HCT116 (cell line): ENCODE measurements around the gene HSD17B13. TPM values are rescaled to one million over a fixed set of nuclear protein-coding genes. Genes with fewer than 3 reads are reported as not detected.

Source experiments
- ATAC-seq: fragments of 200-7000 bp; cut with Tn5 transposase; 2 replicates; pipeline ENCODE4 v1.9.1; 2020; ENCODE audit warnings: mild to moderate bottlenecking, moderate library complexity
- BruUV-seq: library from RNA; stranded (reverse); fragments of 400-500 nt; replicated peaks from 2 replicates; lab custom pipeline; 2021; lab: Mats Ljungman, UMichigan
- CTCF ChIA-PET: fragments of 300-600 bp; sonication (Branson Sonifier 250); formaldehyde crosslinking; loops from one replicate; lab custom pipeline; 2021; ENCODE audit warnings: antibody characterized with exemption; lab: Charles Lee
- POLR2A ChIA-PET: fragments of 300-600, 350-600 bp; sonication (Branson Sonifier 250); formaldehyde crosslinking; loops from one replicate; lab custom pipeline; 2021; ENCODE audit warnings: antibody characterized with exemption; lab: Charles Lee
- RAD21 ChIA-PET, 2 experiments: fragments of 300-600 bp; sonication (Branson Sonifier 250); formaldehyde crosslinking; loops; one replicate each; lab custom pipeline; 2023; ENCODE audit warnings: low total read pairs in 2 of 2; ENCODE audit not compliant: uncharacterized antibody in 2 of 2, unreplicated experiment in 2 of 2, low non-redundant PET in 1 of 2; lab: Charles Lee
- DNase-seq: peaks from one replicate; pipeline ENCODE4 v3.0.0-alpha.2; 2010; ENCODE audit warnings: low read depth, low spot score
- H2AFZ ChIP-seq: fragments of 200-600 bp; shearing (Covaris generic), sonication (generic); 2 replicates; pipeline ENCODE4 v1.6.1; 2017; ENCODE audit warnings: low read depth, mixed run types, mixed read lengths, antibody characterized with exemption, low read length; ENCODE audit not compliant: poor library complexity, severe bottlenecking
- H3K27ac ChIP-seq: 2 replicates; pipeline ENCODE4 v1.5.1; 2012; ENCODE audit warnings: low read depth, low read length
- H3K27me3 ChIP-seq: fragments of 200-600 bp; sonication (generic); 2 replicates; pipeline ENCODE4 v1.6.1; 2016; ENCODE audit warnings: mixed run types, low read length, mixed read lengths; ENCODE audit not compliant: insufficient read depth
- H3K36me3 ChIP-seq, 2 experiments: fragments of 200-500 bp in 1 of 2; fragments of 200-600 bp in 1 of 2; sonication (Bioruptor generic) in 1 of 2; sonication (generic) in 1 of 2; 2 replicates each; pipeline versions ENCODE4 v1.5.1 to v1.6.1; 2014 to 2016; ENCODE audit warnings: low read length in 2 of 2, inconsistent platforms in 1 of 2, mixed read lengths in 1 of 2, mixed run types in 1 of 2; ENCODE audit not compliant: insufficient read depth in 2 of 2, control insufficient read depth in 1 of 2
- H3K4me1 ChIP-seq, 2 experiments: fragments of 200-600 bp in 1 of 2; sonication (generic) in 1 of 2; 2 replicates each; pipeline versions ENCODE4 v1.5.1 to v1.6.1; 2012 to 2017; ENCODE audit warnings: low read length in 2 of 2, inconsistent platforms in 1 of 2, mild to moderate bottlenecking in 1 of 2, mixed read lengths in 1 of 2, mixed run types in 1 of 2, moderate library complexity in 1 of 2; ENCODE audit not compliant: insufficient read depth in 2 of 2, control insufficient read depth in 1 of 2
- H3K4me2 ChIP-seq: fragments of 200-600 bp; sonication (generic); 2 replicates; pipeline ENCODE4 v1.6.1; 2017; ENCODE audit warnings: mixed run types, low read length, mixed read lengths
- H3K4me3 ChIP-seq, 2 experiments: fragments of 200-600 bp in 1 of 2; sonication (generic) in 1 of 2; replicated peaks in 1 of 2; 2 replicates each; pipeline ENCODE4 v1.5.1; 2011 to 2016; ENCODE audit warnings: low read length in 2 of 2, control low read depth in 1 of 2, low read depth in 1 of 2, mild to moderate bottlenecking in 1 of 2, mixed read lengths in 1 of 2, mixed run types in 1 of 2
- H3K79me2 ChIP-seq: fragments of 200-600 bp; sonication (generic); 2 replicates; pipeline ENCODE4 v1.6.1; 2017; ENCODE audit warnings: mild to moderate bottlenecking, mixed run types, low read length, moderate library complexity, mixed read lengths; ENCODE audit not compliant: insufficient read depth
- H3K9ac ChIP-seq: fragments of 200-600 bp; sonication (generic); 2 replicates; pipeline ENCODE4 v1.6.1; 2016; ENCODE audit warnings: low read length, mixed read lengths
- H3K9me2 ChIP-seq: fragments of 200-600 bp; sonication (generic), shearing (Covaris generic); 2 replicates; pipeline ENCODE4 v1.6.1; 2017; ENCODE audit warnings: mixed run types, mild to moderate bottlenecking, moderate library complexity; ENCODE audit not compliant: insufficient read depth
- H3K9me3 ChIP-seq, 2 experiments: fragments of 200-500 bp in 1 of 2; fragments of 200-600 bp in 1 of 2; sonication (Bioruptor generic) in 1 of 2; sonication (generic) in 1 of 2; 2 replicates each; pipeline ENCODE4 v1.6.1; 2014 to 2017; ENCODE audit warnings: low read length in 2 of 2, mixed read lengths in 2 of 2, inconsistent platforms in 1 of 2, low read depth in 1 of 2, mild to moderate bottlenecking in 1 of 2, mixed run types in 1 of 2, moderate library complexity in 1 of 2; ENCODE audit not compliant: control insufficient read depth in 1 of 2, insufficient read depth in 1 of 2
- H4K20me1 ChIP-seq: fragments of 200-600 bp; sonication (generic), shearing (Covaris generic); 2 replicates; pipeline ENCODE4 v1.6.1; 2017; ENCODE audit warnings: mixed run types, mild to moderate bottlenecking, moderate library complexity; ENCODE audit not compliant: insufficient read depth
- CEBPB ChIP-seq: IDR thresholded peaks from 2 replicates; pipeline ENCODE4 v1.6.1; 2012; ENCODE audit warnings: low read depth
- EGR1 ChIP-seq: IDR thresholded peaks from 2 replicates; pipeline ENCODE4 v1.6.1; 2012; ENCODE audit warnings: low read depth
- EZH2 ChIP-seq: fragments of 200-600 bp; sonication (generic); IDR thresholded peaks from 2 replicates; pipeline ENCODE4 v1.6.1; 2017; ENCODE audit warnings: antibody characterized with exemption, mixed run types
- FOSL1 ChIP-seq: IDR thresholded peaks from 2 replicates; pipeline ENCODE4 v1.6.1; 2012; ENCODE audit warnings: low read depth
- POLR2A ChIP-seq: IDR thresholded peaks from 2 replicates; pipeline ENCODE4 v1.7.0; 2011; ENCODE audit warnings: borderline replicate concordance; ENCODE audit not compliant: insufficient read depth, insufficient read length; ENCODE audit errors: extremely low read depth
- POLR2AphosphoS5 ChIP-seq: IDR thresholded peaks from 2 replicates; pipeline ENCODE4 v1.6.1; 2011; ENCODE audit warnings: mild to moderate bottlenecking, low read depth, low read length, moderate library complexity
- RAD21 ChIP-seq: IDR thresholded peaks from 2 replicates; pipeline ENCODE4 v1.6.1; 2012; ENCODE audit warnings: low read depth, mild to moderate bottlenecking
- SIN3A ChIP-seq: IDR thresholded peaks from 2 replicates; pipeline ENCODE4 v1.6.1; 2012; ENCODE audit warnings: low read depth
- SRF ChIP-seq: IDR thresholded peaks from 2 replicates; pipeline ENCODE4 v1.6.1; 2012; ENCODE audit warnings: low read depth
- ZNF274 ChIP-seq: fragments of 200-500 bp; sonication (Bioruptor generic); IDR thresholded peaks from 2 replicates; pipeline ENCODE4 v1.6.1; 2014; ENCODE audit warnings: mild to moderate bottlenecking, low read depth, low read length, inconsistent platforms
- intact Hi-C: fragments of 100-400 bp; cut with micrococcal nuclease; formaldehyde crosslinking; loops from 2 replicates; pipeline ENCODE4 v1.10.0; 2022
- total RNA-seq: library from RNA; stranded (reverse); gene quantifications from one replicate; pipeline ENCODE4 v1.2.1, GENCODE V29; 2021; ENCODE audit not compliant: unreplicated experiment
- TF ChIP-seq, protein P1 (sequence below): IDR thresholded peaks from 2 replicates; pipeline ENCODE4 v1.6.1; 2012; ENCODE audit warnings: low read depth
- TF ChIP-seq, protein P2 (sequence below), 3 experiments: fragments of 200-600 bp in 1 of 3; sonication (generic) in 1 of 3; IDR thresholded peaks in 2 of 3; conservative IDR thresholded peaks in 1 of 3; 2 replicates each; pipeline ENCODE4 v1.5.1; 2012 to 2017; ENCODE audit warnings: low read depth in 2 of 3, low read length in 2 of 3, antibody characterized with exemption in 1 of 3, borderline replicate concordance in 1 of 3, control low read depth in 1 of 3, mild to moderate bottlenecking in 1 of 3, mixed read lengths in 1 of 3, mixed run types in 1 of 3, moderate library complexity in 1 of 3; ENCODE audit not compliant: insufficient read depth in 1 of 3
- TF ChIP-seq, protein P3 (sequence below): IDR thresholded peaks from 2 replicates; pipeline ENCODE4 v1.6.1; 2012

The HSD17B13 gene
- total RNA-seq, 1 experiment from 2014 or later = 0.81 TPM

DNA sequence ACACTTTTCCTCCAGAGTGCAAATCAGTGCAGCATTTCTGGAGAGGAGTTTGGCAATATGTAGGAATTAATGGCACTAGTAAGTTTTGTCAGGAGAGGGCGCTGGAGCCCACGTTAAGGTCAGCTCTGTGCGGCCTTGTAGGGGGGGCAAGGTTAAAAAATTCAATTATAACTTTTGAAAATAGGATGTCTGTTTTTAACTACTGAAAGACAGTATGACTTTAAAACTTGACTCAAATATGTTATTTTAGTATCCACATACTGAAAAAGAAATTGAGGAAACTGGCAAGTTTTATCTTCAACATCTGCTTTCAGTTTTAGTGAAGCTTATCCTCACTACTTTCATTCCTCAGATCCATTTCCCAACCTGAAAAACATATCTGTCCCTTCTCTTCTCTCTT, 30.9 kb upstream of the HSD17B13 start:
- Histone ChIP-seq H3K27ac (no peak overlapping the region), H3K9ac (no peak overlapping the region), H3K36me3 (peaks cover 7 to 18% of the 10 kb centered on the region in 2 experiments; a peak in 3 of 4 replicates), H4K20me1 (no peaks in the 10 kb centered on the region), H3K9me3 (no peaks in the 10 kb centered on the region), H3K79me2 (0 out of 2 replicates have a peak, but pooled peaks cover 4% of the 10 kb centered on the region), H3K9me2 (no peaks in the 10 kb centered on the region), H3K4me2 (no peak overlapping the region), H3K4me3 (no peak overlapping the region), H3K27me3 (no peaks in the 10 kb centered on the region), H3K4me1 (no peaks in the 10 kb centered on the region), H2AFZ (no peak overlapping the region)
- no peak for TF ChIP-seq ZNF274
- TF ChIP-seq, protein P1, sequence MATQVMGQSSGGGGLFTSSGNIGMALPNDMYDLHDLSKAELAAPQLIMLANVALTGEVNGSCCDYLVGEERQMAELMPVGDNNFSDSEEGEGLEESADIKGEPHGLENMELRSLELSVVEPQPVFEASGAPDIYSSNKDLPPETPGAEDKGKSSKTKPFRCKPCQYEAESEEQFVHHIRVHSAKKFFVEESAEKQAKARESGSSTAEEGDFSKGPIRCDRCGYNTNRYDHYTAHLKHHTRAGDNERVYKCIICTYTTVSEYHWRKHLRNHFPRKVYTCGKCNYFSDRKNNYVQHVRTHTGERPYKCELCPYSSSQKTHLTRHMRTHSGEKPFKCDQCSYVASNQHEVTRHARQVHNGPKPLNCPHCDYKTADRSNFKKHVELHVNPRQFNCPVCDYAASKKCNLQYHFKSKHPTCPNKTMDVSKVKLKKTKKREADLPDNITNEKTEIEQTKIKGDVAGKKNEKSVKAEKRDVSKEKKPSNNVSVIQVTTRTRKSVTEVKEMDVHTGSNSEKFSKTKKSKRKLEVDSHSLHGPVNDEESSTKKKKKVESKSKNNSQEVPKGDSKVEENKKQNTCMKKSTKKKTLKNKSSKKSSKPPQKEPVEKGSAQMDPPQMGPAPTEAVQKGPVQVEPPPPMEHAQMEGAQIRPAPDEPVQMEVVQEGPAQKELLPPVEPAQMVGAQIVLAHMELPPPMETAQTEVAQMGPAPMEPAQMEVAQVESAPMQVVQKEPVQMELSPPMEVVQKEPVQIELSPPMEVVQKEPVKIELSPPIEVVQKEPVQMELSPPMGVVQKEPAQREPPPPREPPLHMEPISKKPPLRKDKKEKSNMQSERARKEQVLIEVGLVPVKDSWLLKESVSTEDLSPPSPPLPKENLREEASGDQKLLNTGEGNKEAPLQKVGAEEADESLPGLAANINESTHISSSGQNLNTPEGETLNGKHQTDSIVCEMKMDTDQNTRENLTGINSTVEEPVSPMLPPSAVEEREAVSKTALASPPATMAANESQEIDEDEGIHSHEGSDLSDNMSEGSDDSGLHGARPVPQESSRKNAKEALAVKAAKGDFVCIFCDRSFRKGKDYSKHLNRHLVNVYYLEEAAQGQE = no peak
- TF ChIP-seq, protein P2, sequence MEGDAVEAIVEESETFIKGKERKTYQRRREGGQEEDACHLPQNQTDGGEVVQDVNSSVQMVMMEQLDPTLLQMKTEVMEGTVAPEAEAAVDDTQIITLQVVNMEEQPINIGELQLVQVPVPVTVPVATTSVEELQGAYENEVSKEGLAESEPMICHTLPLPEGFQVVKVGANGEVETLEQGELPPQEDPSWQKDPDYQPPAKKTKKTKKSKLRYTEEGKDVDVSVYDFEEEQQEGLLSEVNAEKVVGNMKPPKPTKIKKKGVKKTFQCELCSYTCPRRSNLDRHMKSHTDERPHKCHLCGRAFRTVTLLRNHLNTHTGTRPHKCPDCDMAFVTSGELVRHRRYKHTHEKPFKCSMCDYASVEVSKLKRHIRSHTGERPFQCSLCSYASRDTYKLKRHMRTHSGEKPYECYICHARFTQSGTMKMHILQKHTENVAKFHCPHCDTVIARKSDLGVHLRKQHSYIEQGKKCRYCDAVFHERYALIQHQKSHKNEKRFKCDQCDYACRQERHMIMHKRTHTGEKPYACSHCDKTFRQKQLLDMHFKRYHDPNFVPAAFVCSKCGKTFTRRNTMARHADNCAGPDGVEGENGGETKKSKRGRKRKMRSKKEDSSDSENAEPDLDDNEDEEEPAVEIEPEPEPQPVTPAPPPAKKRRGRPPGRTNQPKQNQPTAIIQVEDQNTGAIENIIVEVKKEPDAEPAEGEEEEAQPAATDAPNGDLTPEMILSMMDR (IDR thresholded peaks at IDR 0.05 in 2 of 3, conservative IDR thresholded peaks at IDR 0.05 in 1 of 3; ENCODE audit: borderline replicate concordance in 1 of 3, insufficient read depth in 1 of 3, low read depth in 2 of 3, low read length in 2 of 3) = peak; percentile 50 to 72 (median 56); a peak in 5 of 6 replicates
- no peak for TF ChIP-seq EZH2
- TF ChIP-seq SRF = no peak
- TF ChIP-seq CEBPB = no peak
- TF ChIP-seq FOSL1 = no peak
- no peak for TF ChIP-seq POLR2A
- no peak for TF ChIP-seq SIN3A
- TF ChIP-seq POLR2AphosphoS5 = no peak
- TF ChIP-seq RAD21 = peak; percentile 66
- no peak for TF ChIP-seq EGR1
- TF ChIP-seq, protein P3, sequence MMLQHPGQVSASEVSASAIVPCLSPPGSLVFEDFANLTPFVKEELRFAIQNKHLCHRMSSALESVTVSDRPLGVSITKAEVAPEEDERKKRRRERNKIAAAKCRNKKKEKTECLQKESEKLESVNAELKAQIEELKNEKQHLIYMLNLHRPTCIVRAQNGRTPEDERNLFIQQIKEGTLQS = no peak
- no TSS peak for BruUV-seq
- DNase-seq (peak; percentile 7), ATAC-seq (peak; percentile 66)
- RAD21 ChIA-PET = no interaction called here
- CTCF ChIA-PET = interaction anchor here (0.8 to 1.3 kb wide), 3 partner anchors 10 to 495 kb away, joined by 3 to 10 read pairs (median 6); no protein-coding TSS in a partner anchor
- intact Hi-C loops = loop anchor here (5.0 kb wide), 1 partner anchor 484 kb away; no protein-coding TSS in a partner anchor
- POLR2A ChIA-PET = no interaction called here
